SK-N-SH treated with all-trans-retinoic acid at 6 μM for 48 hours (cell line): ENCODE data around the gene TCFL5.

ENCODE experiments used
- ATAC-seq: fragments of 200-7000 bp; cut with Tn5 transposase; 3 replicates; pipeline ENCODE4 v1.9.1; 2020; ENCODE audit warnings: mild to moderate bottlenecking, moderate library complexity
- ARNTL ChIP-seq: fragments of 450-650 bp; formaldehyde crosslinking; IDR thresholded peaks from 2 replicates; pipeline ENCODE4 v1.5.0; 2020; ENCODE audit warnings: low read depth, mild to moderate bottlenecking, moderate library complexity, borderline replicate concordance
- BACH2 ChIP-seq: fragments of 250-450 bp; sonication (Bioruptor Pico); IDR thresholded peaks from 2 replicates; pipeline ENCODE4 v1.9.0; 2021; ENCODE audit warnings: mild to moderate bottlenecking, borderline replicate concordance
- CREB5 ChIP-seq: fragments of 250-450 bp; sonication (Bioruptor Pico); IDR thresholded peaks from 2 replicates; pipeline ENCODE4 v1.5.1; 2020; ENCODE audit warnings: low read depth, mild to moderate bottlenecking, moderate library complexity
- CSRNP3 ChIP-seq: fragments of 250-450 bp; sonication (Bioruptor Pico); IDR thresholded peaks from 2 replicates; pipeline ENCODE4 v1.5.1; 2021; ENCODE audit warnings: mild to moderate bottlenecking, moderate library complexity
- ESRRG ChIP-seq: fragments of 250-450 bp; sonication (Bioruptor Pico); IDR thresholded peaks from 2 replicates; pipeline ENCODE4 v1.6.1; 2021; ENCODE audit warnings: mild to moderate bottlenecking
- GLIS3 ChIP-seq: fragments of 250-450 bp; sonication (Bioruptor Pico); IDR thresholded peaks from 2 replicates; pipeline ENCODE4 v1.5.0; 2020; ENCODE audit warnings: mild to moderate bottlenecking, moderate library complexity
- ISL1 ChIP-seq: fragments of 250-450 bp; sonication (Bioruptor Pico); IDR thresholded peaks from 2 replicates; pipeline ENCODE4 v2.1.2; 2022; ENCODE audit warnings: mild to moderate bottlenecking, moderate library complexity
- OSR1 ChIP-seq: fragments of 250-450 bp; sonication (Bioruptor Pico); IDR thresholded peaks from 2 replicates; pipeline ENCODE4 v1.8.0; 2022; ENCODE audit warnings: moderate library complexity, mild to moderate bottlenecking, inconsistent platforms
- PATZ1 ChIP-seq: fragments of 250-450 bp; sonication (Bioruptor Pico); IDR thresholded peaks from 2 replicates; pipeline ENCODE4 v1.8.0; 2020; ENCODE audit warnings: mild to moderate bottlenecking, moderate library complexity, borderline replicate concordance
- POU6F1 ChIP-seq: fragments of 250-450 bp; sonication (Bioruptor Pico); IDR thresholded peaks from 2 replicates; pipeline ENCODE4 v1.8.0; 2021; ENCODE audit warnings: low read depth, mild to moderate bottlenecking, moderate library complexity, borderline replicate concordance
- PPARA ChIP-seq: fragments of 250-450 bp; sonication (Bioruptor Pico); IDR thresholded peaks from 2 replicates; pipeline ENCODE4 v1.5.0; 2020; ENCODE audit warnings: mild to moderate bottlenecking, borderline replicate concordance
- RARB ChIP-seq: fragments of 250-450 bp; sonication (Bioruptor Pico); IDR thresholded peaks from 2 replicates; pipeline ENCODE4 v1.8.0; 2021; ENCODE audit warnings: mild to moderate bottlenecking, moderate library complexity
- SNAI2 ChIP-seq: fragments of 250-450 bp; sonication (Bioruptor Pico); IDR thresholded peaks from 2 replicates; pipeline ENCODE4 v1.5.0; 2020; ENCODE audit warnings: mild to moderate bottlenecking, moderate library complexity
- TCF4 ChIP-seq: fragments of 250-450 bp; sonication (Bioruptor Pico); IDR thresholded peaks from 2 replicates; pipeline ENCODE4 v1.8.0; 2021; ENCODE audit warnings: mild to moderate bottlenecking, moderate library complexity, borderline replicate concordance
- TOX ChIP-seq: fragments of 250-450 bp; sonication (Bioruptor Pico); IDR thresholded peaks from 2 replicates; pipeline ENCODE4 v1.8.0; 2021; ENCODE audit warnings: mild to moderate bottlenecking, moderate library complexity, borderline replicate concordance
- TSHZ2 ChIP-seq: fragments of 250-450 bp; sonication (Bioruptor Pico); IDR thresholded peaks from 2 replicates; pipeline ENCODE4 v1.5.0; 2020; ENCODE audit warnings: mild to moderate bottlenecking, moderate library complexity
- ZC3H10 ChIP-seq: fragments of 250-450 bp; sonication (Bioruptor Pico); IDR thresholded peaks from 2 replicates; pipeline ENCODE4 v1.5.1; 2021; ENCODE audit warnings: mild to moderate bottlenecking, moderate library complexity
- ZFP3 ChIP-seq: fragments of 250-450 bp; sonication (Bioruptor Pico); IDR thresholded peaks from 2 replicates; pipeline ENCODE4 v1.5.0; 2020; ENCODE audit warnings: mild to moderate bottlenecking, moderate library complexity
- ZFP30 ChIP-seq: fragments of 450-650 bp; formaldehyde crosslinking; IDR thresholded peaks from 2 replicates; pipeline ENCODE4 v1.5.0; 2022; ENCODE audit warnings: mild to moderate bottlenecking, moderate library complexity
- ZNF565 ChIP-seq: fragments of 450-650 bp; formaldehyde crosslinking; conservative IDR thresholded peaks from 2 replicates; pipeline ENCODE4 v1.5.0; 2020; ENCODE audit warnings: low read depth, mild to moderate bottlenecking, moderate library complexity
- ZNF70 ChIP-seq: fragments of 450-650 bp; formaldehyde crosslinking; IDR thresholded peaks from 2 replicates; pipeline ENCODE4 v1.5.0; 2020; ENCODE audit warnings: mild to moderate bottlenecking, moderate library complexity
- ZNF8 ChIP-seq: fragments of 450-650 bp; formaldehyde crosslinking; IDR thresholded peaks from 2 replicates; pipeline ENCODE4 v1.5.0; 2020; ENCODE audit warnings: mild to moderate bottlenecking, moderate library complexity

Gene TCFL5

GRCh38 chr20:62799036-62799435 lies 62.6 kb downstream of the TCFL5 start:
- ATAC-seq = no peak
- TF ChIP-seq ZC3H10 (CRISPR knock-in tag) (no peak), PPARA (no peak), TCF4 (CRISPR knock-in tag) (no peak), OSR1 (no peak), ZFP30 (CRISPR knock-in tag) (no peak), TOX (CRISPR knock-in tag) (no peak), ESRRG (CRISPR knock-in tag) (no peak), ZNF70 (CRISPR knock-in tag) (no peak), GLIS3 (no peak), PATZ1 (CRISPR knock-in tag) (no peak), SNAI2 (no peak), ARNTL (CRISPR knock-in tag) (no peak), ISL1 (CRISPR knock-in tag) (no peak), CREB5 (no peak), ZNF8 (no peak), TSHZ2 (CRISPR knock-in tag) (no peak), BACH2 (no peak), POU6F1 (CRISPR knock-in tag) (no peak), ZFP3 (no peak), ZNF565 (CRISPR knock-in tag) (no peak)

GRCh38 chr20:62797671-62798532 lies 63.7 kb downstream of the TCFL5 start:
- TF ChIP-seq SNAI2 (no peak), ESRRG (CRISPR knock-in tag) (no peak), ZNF8 (no peak), OSR1 (no peak), GLIS3 (no peak), PPARA (no peak), TOX (CRISPR knock-in tag) (no peak), ZNF70 (CRISPR knock-in tag) (no peak), TCF4 (CRISPR knock-in tag) (no peak), ZC3H10 (CRISPR knock-in tag) (no peak), PATZ1 (CRISPR knock-in tag) (no peak), CSRNP3 (CRISPR knock-in tag) (no peak), ISL1 (CRISPR knock-in tag) (no peak), ZNF565 (CRISPR knock-in tag) (no peak), ZFP3 (no peak), CREB5 (no peak), ZFP30 (CRISPR knock-in tag) (no peak), BACH2 (no peak), RARB (CRISPR knock-in tag) (no peak)
- no peak for ATAC-seq
